GM19238 (cell line): Measurements from ENCODE around the gene TAS2R1.

Experiments
- DNase-seq: peaks from one replicate; pipeline ENCODE4 v3.0.0; 2011; ENCODE audit warnings: low spot score; ENCODE audit not compliant: insufficient read length

The TAS2R1 gene, protein sequence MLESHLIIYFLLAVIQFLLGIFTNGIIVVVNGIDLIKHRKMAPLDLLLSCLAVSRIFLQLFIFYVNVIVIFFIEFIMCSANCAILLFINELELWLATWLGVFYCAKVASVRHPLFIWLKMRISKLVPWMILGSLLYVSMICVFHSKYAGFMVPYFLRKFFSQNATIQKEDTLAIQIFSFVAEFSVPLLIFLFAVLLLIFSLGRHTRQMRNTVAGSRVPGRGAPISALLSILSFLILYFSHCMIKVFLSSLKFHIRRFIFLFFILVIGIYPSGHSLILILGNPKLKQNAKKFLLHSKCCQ

DNA sequence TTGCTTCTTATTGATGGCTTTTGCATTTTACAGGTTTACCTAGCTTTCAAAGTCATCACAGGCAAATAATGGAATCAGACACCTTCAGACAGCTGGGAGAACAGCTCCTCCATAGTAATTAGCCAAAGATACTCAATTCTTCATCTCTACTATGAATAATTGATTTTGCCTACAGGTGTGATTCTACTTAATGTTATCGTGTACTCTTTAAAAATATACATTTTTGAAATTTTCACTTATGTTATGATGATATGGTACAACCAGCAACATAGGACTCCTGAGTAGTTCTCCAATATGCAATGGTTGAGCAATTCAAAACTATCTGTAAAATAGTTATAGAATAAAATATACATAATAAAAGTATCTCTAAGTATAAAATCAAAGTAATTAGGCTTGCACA, at the start of gene TAS2R1:
TSS of gene TAS2R1 (minus strand) at position 101 of the 400 bp plus-strand sequence. CDS start 319 bp downstream, outside the sequence.
- DNase-seq: no peak

DNA sequence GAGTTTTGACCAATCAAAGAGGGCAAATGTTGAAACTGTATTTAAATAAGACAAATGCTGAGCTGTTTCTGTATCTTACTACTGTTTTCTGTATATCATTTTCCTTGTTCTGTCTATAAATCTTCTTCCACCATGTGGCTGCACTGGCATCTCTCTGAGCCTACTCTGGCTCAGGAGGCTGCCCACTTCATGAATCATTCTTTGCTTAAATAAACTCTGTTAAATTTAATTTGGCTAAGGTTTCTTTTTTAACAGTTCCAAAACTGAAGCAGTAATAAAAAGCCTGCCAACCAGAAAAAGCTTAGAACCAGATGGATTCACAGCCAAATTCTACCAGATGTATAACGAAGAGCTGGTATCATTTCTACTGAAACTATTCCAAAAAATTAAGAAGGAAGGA, 40.2 kb upstream of the TAS2R1 start:
- no peak for DNase-seq

DNA sequence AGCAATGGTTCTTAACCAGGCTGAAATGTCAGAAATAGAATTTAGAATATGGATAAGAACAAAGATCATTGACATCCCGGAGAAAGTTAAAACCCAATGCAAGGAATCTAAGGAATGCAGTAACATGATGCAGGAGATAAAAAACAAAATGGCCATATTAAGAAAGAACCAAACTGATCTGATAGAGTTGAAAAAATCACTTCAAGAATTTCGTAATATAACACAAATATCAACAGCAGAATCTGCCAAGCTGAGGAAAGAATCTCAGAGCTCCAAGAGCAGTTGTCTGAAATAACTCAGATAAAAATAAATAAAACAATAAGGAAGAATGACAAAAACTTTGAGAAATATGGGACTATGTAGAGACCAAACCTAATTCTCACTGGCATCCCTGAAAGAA, 37.8 kb upstream of the TAS2R1 start:
- no peak for DNase-seq

DNA sequence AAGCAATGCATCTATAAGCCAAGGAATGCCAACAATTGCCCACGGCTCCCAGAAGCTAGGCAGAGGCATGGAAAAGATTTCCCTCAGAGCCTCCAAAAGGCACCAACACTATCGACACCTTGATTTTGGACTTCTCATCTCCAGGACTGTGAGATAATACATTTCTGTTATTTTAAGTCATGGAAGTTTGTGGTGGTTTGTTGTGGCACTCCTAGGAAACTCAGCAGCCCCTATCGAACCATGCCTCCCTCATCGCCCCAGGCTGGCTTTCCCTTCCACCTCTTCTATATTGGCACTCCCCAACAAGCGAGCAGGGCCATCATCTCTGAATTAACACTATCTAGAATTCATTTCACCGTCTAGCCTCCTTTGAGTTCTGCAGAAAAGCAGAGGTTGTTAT, 33.7 kb upstream of the TAS2R1 start:
- DNase-seq: no peak

DNA sequence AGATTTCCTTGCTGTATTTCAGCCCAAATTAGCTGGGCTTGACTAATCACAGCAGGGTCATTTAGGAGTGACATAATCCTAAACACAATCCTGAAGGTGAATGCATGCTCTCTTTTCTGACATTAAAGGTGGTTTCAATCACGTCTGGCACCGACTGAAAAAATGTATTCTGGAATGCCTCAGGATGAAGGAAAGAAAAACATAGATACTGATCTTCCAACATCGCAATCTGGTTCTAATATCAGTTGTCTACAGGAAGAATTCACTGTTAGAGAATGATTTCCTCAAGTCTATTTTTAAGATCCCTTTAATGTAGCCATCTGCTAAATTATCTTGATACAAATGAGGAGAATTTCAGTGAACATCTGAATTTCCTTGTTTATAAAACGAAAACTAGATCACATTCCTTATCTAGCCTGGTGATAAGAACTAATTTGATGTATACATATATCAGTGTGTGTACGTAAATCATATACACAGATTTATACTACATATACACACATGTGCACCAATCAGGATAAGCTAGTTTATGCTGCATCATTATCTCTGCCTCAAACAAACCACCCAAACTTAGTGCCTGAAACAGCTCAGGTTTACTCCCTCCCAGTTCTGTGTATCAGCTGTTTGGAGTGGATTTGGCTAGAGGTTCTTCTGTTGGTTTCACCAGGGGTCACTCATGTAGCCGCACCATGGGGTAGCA, 31.3 kb upstream of the TAS2R1 start:
- no peak for DNase-seq

DNA sequence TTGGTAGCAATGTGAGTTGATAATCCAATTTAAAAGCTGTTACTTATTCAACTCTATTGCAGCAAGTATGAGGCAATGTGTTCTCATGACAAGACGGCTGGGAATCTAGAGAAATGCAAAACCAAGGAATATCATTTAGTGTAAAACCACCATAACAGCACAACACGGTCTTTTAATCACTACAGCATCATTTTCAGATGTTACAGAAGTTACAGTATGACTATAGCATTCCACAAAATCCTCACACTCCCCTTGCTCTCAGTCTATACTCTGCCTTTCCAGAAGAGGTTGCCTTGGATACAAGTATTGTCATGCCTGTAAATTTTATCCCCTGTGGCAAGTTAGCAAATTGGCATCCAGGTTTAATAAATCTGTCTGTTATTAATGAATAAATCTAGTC, 28.6 kb upstream of the TAS2R1 start:
- DNase-seq: no peak

DNA sequence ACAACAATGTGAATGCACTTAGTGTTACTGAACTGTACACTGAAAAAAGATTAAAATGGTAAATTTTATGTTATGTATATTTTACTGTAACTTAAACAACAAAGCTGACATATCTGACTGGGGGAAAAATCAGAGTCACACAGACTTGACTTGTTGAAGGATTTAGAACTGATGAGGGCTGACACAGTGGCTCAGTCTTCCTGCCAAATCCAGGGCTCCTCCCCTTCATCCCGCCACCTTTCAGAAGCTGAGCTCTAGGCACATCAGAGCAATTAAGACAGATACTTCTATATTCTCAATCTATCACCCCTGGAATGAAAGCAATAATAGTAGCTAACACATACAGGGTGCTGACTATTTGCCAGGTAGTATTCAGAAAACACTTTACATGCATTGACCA, 27.7 kb upstream of the TAS2R1 start:
- no peak for DNase-seq

DNA sequence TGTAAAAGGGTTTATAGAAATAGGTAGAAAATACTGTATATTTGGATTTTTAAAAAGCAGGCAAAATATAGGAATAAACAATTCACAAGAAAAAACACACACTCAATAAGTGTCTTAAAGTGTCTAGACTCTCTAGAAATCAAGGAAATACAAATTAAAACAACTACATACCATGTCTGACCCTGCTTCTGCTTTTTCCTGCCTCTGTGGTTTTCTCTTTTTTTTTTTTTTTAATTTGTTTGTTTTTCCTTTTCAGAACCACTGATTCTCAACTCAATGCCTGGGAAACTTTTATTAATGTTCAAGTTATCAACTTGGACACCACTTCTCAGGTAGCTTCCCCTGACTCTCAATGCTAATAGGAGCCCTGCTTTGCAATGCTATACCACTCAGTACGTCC, 25.5 kb upstream of the TAS2R1 start:
- no peak for DNase-seq

DNA sequence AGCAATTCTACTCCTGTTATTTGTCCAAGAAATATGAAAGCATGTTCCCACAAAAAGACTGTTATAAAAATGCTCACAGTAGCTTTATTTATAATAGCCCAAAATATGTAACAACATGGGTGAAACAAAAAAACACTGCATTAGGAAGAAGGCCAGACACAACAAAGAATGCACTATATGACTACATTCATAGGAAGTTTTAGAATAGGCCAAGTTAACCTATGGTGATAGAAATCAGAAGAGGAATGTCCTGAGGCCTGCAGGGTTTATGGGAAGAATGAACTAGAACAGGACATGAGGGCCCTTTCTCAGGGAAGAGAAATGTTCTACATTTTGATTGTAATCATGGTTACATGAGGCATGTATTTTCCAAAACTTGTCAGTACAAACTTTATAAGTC, 24.7 kb upstream of the TAS2R1 start:
- no peak for DNase-seq

DNA sequence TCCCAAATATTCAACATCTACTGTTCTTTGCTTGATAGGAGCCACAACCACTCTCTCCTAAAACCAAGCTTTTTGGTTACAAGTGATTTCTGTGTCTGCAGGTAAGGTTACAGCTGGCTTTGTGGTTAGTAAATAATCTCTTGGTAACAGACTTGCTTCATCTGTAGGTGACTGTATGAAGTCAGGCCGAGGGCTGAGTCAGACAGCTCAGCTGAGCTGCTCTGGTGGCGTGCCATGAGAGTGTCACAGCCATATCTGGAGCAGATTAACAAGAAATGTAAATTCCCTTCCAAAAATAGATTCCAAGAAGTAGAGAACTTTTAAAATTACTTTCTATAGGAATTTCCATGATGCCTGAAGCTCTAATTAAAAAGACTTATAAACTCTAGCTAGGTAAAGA, 23.7 kb upstream of the TAS2R1 start:
- DNase-seq: peak; percentile 3

DNA sequence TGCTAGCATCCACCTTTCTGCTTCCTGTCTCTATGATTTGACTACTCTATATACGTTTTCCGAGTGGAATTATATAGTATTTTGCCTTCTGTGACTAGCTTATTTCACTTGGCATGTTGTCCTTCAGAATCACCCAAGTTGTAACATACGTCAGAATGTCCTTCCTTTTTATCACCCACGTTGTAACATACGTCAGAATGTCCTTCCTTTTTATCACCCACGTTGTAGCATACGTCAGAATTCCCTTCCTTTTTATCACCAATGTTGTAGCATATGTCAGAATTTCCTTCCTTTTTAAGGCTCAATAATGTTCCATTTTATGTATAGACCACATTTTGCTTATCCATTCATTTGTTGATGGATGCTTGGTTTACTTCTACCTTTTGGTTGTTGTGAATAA, 22.9 kb upstream of the TAS2R1 start:
- no peak for DNase-seq

DNA sequence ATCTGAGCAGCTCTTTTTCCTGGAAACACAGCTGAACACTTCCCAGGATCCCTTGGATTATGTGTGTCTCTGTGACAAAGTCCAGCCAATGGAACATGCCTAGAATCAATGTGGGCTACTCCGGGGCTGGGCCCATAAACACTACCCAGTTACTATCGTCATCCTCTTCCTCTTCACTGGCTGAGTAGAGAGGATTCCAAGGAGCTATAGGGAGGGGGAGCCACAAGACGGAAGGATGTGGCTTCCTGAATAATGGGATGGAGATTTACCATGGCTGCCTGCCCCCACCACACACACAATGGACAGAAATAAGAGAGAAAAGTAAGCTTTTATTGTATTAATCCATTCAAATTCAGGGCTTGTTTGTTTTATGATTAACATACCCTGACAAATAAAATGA, 22.1 kb upstream of the TAS2R1 start:
- no peak for DNase-seq

DNA sequence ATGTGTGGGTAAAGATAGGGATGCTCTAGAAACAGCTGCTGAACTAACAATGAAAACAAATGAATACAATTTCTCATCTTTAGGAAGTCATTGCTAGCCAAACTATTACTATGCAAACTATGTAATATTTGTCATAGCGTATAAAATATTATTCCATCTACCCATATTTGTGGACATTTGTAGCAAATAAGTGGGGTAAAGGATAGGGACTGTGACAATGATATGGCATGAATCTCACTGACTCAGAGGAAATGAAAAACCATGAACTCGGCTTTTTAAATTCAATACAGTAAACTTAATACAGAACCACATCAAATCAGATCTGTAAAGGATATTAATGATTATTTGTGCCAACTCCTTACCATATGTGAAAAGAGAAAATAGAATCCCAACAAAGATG, 16.7 kb upstream of the TAS2R1 start:
- no peak for DNase-seq

DNA sequence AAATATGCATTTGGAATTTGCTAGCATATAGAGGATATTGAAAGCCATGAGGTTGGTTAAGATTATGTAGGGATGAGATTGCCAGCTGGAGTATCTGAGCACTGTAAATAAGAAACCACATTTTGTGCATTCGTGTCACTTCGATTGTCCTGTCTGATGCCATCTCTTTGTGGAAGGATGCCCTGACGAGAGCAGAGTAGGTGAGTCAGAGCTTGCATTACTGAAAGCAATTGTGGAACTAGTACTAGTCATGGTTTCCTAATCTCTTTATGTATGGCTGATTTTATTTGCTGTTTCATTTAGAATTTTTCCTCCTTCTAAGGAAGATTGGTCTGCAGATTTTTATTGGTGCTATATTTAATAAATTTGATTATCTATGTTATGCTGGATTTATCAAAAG, 14.5 kb upstream of the TAS2R1 start:
- no peak for DNase-seq

DNA sequence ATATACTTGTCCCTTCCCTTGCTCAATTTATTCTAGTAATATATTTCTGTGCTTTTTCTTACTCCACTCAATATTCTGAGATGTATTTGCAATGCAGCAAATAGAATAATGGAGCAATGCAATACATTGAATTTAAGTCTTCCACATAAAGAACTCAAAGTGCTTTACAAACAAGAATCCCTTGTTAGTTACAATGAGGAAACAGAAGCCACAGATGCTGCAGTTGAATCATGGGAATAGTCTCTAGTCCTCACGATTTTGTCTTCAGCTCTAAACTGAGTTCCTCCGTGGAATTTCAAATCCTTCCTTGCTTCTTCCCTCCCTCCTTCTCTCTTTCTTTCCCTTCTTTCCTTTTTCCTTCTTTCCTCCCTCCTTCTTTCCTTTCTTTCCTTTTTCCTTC, 12.5 kb upstream of the TAS2R1 start:
- DNase-seq: no peak

DNA sequence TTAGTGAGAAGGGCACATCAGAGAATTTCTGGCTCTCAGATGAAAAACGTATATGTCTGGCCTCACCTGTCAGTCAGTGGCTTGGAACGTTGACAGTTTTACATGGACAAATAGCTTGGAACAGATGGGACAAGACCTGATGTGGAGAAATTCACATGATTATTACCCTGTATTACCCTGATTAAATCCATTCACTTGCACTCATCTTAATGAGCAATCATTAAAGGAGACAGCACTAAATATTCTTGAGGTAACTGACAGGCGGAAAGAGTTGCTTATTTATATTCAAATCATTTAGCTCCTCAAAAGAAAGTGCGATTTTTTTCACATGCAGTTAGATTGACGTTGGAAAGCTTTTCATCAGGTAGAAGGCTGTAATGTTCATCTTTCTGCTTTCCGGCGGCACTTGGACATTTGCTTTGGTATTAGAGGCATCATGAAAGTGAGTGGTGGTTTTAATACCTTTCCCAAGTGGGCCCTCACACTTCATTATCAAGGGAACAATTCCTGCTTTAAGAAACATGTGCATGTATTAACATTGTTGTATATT, 11.7 kb upstream of the TAS2R1 start:
- no peak for DNase-seq

DNA sequence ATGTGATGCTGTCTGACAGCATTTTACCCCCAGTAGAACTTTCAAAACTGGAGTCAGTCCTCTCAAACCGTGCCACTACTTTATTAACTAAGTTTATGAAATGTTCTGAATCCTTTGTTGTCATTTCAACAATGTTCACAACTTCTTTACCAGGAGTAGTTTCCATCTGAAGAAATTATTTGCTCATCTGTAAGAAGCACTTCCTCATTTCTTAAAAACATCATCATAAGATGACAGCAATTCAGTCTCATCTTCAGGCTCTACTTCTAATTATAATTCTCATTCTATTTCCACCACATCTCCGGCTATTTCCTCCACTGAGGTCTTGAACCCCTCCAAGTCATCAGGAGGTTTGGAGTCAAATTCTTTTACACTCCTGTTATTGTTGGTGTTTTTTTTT, 2.3 kb upstream of the TAS2R1 start:
- DNase-seq: no peak

DNA sequence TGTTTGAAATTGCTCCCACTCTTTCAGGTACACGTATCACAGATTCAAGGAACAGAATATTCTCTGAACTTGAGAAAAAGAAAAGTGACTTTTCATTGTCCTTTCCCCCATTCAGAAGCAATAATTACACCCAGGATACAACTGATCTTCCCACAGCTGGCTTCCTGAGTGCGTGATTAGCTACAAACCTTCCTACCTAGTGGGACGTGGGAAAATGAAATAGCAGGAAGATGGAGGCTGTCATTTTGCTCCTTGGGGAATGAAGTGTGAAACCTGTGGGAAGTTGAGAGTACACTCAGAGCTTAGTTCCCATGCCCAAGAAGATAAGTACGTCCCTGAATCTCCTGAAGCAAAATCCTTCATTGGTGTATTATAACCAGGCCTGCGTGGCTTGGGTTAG, 2.6 kb downstream of the TAS2R1 start:
- DNase-seq: no peak

DNA sequence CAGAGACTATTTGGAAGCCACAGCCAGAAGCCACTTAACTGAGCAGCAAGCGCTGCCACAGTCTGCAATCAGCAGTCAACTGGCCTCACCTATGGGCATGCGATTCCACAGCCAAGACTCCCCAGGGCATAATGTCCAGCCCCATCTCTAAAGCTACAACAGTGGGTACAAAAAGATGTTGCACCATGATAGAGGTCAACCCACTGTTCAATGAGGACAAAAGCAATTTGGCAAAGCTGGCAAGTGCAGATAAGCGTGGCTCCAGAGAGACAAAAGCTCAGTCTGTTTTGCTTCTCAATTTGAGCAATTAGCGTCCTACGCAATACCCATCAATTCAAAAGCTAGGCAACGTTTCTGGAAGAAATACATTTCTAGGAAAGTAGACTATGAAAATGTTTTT, 3.2 kb downstream of the TAS2R1 start:
- no peak for DNase-seq

DNA sequence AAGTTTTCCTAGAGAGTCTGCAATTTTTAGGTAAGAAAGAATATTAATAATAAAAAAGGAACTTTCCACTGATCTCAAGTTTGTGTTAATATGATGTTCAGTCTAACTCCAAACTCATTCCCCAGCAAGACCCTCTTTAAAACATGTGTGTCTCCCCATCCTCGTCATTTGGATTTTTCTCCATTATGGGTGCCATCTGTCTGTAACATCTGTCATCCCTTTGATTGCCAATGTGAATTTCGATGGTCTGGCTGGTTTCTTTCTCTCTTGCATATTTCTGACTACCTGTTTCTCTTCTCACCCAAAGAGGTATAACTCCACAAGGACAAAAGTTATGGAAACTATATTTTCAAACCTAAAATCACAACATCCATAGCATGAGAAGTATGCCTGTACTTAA, 4.4 kb downstream of the TAS2R1 start:
- no peak for DNase-seq

DNA sequence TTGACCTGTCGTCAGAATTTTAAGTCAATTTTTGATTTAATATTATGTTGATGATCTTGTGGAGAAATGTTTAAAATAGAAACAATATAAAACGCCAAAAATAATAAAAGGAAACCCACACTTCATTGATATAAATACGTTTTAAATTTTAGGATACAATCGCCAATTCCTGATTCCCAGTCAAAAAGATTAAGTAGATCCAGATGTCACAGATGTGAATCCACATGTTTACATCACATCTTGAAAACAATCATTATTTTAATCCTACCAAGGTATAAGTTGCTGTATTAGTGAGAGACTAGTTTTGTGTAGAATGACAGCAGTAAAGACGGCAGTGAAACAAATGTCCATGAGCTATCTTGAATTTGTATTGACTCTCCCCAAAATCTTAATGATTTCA, 4.9 kb downstream of the TAS2R1 start:
- DNase-seq: no peak

DNA sequence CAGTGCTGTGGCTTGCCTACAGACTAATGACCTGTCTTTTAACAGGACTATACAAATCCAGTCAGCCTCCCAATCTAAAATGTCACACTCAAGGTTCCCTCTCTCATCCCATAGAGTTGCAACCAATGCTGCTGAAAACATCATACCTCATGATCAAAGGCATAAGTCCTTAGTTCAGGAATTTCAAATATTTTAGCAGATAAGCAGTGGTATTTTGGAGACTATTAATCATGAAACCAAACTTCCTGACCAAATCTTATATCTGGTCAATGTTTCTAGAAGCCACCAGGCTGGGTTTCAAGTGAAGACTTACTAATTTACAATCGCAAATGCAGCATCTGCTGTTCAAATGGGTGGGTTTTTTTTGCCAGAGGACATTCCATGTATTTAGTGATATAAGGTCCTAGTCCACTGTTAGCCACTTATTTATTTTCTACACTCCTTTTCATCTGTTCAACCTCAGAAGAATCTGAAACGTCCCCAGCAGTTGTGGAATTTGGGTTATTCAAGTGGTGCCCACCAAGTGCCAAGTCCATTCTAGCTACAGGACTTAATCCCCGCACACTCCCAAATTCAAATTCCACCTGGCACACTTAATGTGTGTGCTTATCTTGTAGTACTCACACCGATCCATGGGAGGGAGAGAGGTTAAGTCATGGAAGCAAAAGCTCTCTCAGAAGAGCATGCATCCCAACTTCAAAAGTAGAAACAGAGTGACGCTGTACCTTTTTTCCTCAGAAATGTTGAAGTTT, 5.8 kb downstream of the TAS2R1 start:
- no peak for DNase-seq
